MM.1S (cell line): ENCODE data around the gene LGR5.

Experiments used
- CTCF ChIP-seq: fragments of 300-600 bp; sonication (generic); IDR thresholded peaks from 2 replicates; pipeline ENCODE4 v1.5.1; 2016; ENCODE audit warnings: antibody characterized with exemption, low read length, mixed read lengths
- EZH2 ChIP-seq: fragments of 300-600 bp; sonication (generic); optimal IDR thresholded peaks from 2 replicates; pipeline ENCODE3; 2017; ENCODE audit warnings: low read depth, mild to moderate bottlenecking, antibody characterized with exemption, low read length, mixed read lengths
- EZH2phosphoT487 ChIP-seq: fragments of 300-600 bp; sonication (generic); IDR thresholded peaks from 2 replicates; pipeline ENCODE4 v1.6.1; 2018; ENCODE audit warnings: antibody characterized with exemption, low read length

GRCh38 chr12:71504476-71504875 lies 64.9 kb downstream of the LGR5 start:
- TF ChIP-seq CTCF: no peak
- TF ChIP-seq EZH2: no peak
- TF ChIP-seq EZH2phosphoT487: no peak
